ENCODE data around the gene PCBD2.

GRCh38 chr5:134967607-134968006 is 62.7 kb downstream of the PCBD2 start, which contains the start of gene CATSPER3:
- no peak for TF ChIP-seq CTCF (IDR thresholded peaks at IDR 0.05; ENCODE audit: insufficient read depth, low read length, poor library complexity, severe bottlenecking)
- TF ChIP-seq EZH2phosphoT487 (conservative IDR thresholded peaks at IDR 0.05; ENCODE audit: low read length), result no peak
